Stomach smooth muscle (tissue), 2 donors: ENCODE results near the gene MAST2.

Source experiments
- H3K27ac ChIP-seq: one replicate; pipeline ENCODE4 v1.7.0; 2013; ENCODE audit warnings: mild to moderate bottlenecking, low read length, inconsistent platforms
- H3K27me3 ChIP-seq, 2 donors: one replicate each; pipeline ENCODE4 v1.7.0; 2013; ENCODE audit warnings: low read length in 2 of 2; ENCODE audit not compliant: insufficient read depth in 2 of 2, control insufficient read depth in 1 of 2
- H3K36me3 ChIP-seq, 2 donors: one replicate each; pipeline ENCODE4 v1.7.0; 2013; ENCODE audit warnings: low read length in 2 of 2; ENCODE audit not compliant: control insufficient read depth in 2 of 2, insufficient read depth in 2 of 2
- H3K4me1 ChIP-seq: one replicate; pipeline ENCODE4 v1.7.0; 2013; ENCODE audit warnings: low read length; ENCODE audit not compliant: control insufficient read depth, insufficient read depth
- H3K4me3 ChIP-seq, 2 donors: one replicate each; pipeline ENCODE4 v1.7.0; 2013; ENCODE audit warnings: low read length in 2 of 2
- H3K9ac ChIP-seq, 2 donors: one replicate each; pipeline ENCODE4 v1.7.0; 2013; ENCODE audit warnings: low read length in 2 of 2, mild to moderate bottlenecking in 1 of 2
- H3K9me3 ChIP-seq, 2 donors: one replicate each; pipeline ENCODE4 v1.7.0; 2013; ENCODE audit warnings: low read length in 2 of 2; ENCODE audit not compliant: control insufficient read depth in 2 of 2
- donor health status: healthy.
- donor health status: Pancreatic carcinoma.

MAST2 gene

GRCh38 chr1:45979074-45979777 lies 175.8 kb downstream of the MAST2 start:
- H3K27ac ChIP-seq, result no peak overlapping the region
- H3K36me3 ChIP-seq, result no peaks in the 10 kb centered on the region
- no peak overlapping the region for H3K9ac ChIP-seq

GRCh38 chr1:45979778-45980176 lies 176.4 kb downstream of the MAST2 start:
- H3K9ac ChIP-seq, result no peak overlapping the region
- H3K9me3 ChIP-seq, result no peaks in the 10 kb centered on the region
- H3K27ac ChIP-seq, result no peak overlapping the region
- H3K4me1 ChIP-seq, result peaks cover 4% of the 10 kb centered on the region
- no peak overlapping the region for H3K4me3 ChIP-seq
- no peaks in the 10 kb centered on the region for H3K36me3 ChIP-seq
- H3K27me3 ChIP-seq, result no peaks in the 10 kb centered on the region

More at GRCh38 chr1:45979074-45979777, 175.8 kb downstream of the MAST2 start:
- Histone ChIP-seq H3K27me3 (no peaks in the 10 kb centered on the region), H3K4me1 (peaks cover 4% of the 10 kb centered on the region), H3K4me3 (no peak overlapping the region), H3K9me3 (no peaks in the 10 kb centered on the region)

- Histone ChIP-seq H3K27ac (no peak overlapping the region), H3K36me3 (no peaks in the 10 kb centered on the region), H3K4me3 (no peak overlapping the region), H3K9me3 (no peaks in the 10 kb centered on the region), H3K27me3 (no peaks in the 10 kb centered on the region), H3K9ac (no peak overlapping the region), H3K4me1 (peaks cover 4% of the 10 kb centered on the region)
These were observed 178.9 kb downstream of the MAST2 start for GRCh38 chr1:45982359-45982758.

- Histone ChIP-seq H3K9ac (no peak overlapping the region), H3K4me1 (peaks cover 4% of the 10 kb centered on the region), H3K9me3 (no peaks in the 10 kb centered on the region), H3K36me3 (no peaks in the 10 kb centered on the region), H3K27ac (no peak overlapping the region), H3K27me3 (no peaks in the 10 kb centered on the region), H3K4me3 (no peak overlapping the region)
These were observed 180.6 kb downstream of the MAST2 start for GRCh38 chr1:45983967-45984366.

GRCh38 chr1:45987204-45987603 lies 183.8 kb downstream of the MAST2 start:
- no peaks in the 10 kb centered on the region for H3K27me3 ChIP-seq
- H3K36me3 ChIP-seq, result no peaks in the 10 kb centered on the region
- no peak overlapping the region for H3K9ac ChIP-seq
- no peaks in the 10 kb centered on the region for H3K9me3 ChIP-seq
- H3K4me3 ChIP-seq, result no peak overlapping the region
- no peak overlapping the region for H3K27ac ChIP-seq
- no peaks in the 10 kb centered on the region for H3K4me1 ChIP-seq

GRCh38 chr1:45989249-45989648 lies 185.8 kb downstream of the MAST2 start:
- no peak overlapping the region for H3K9ac ChIP-seq
- H3K4me1 ChIP-seq, result no peaks in the 10 kb centered on the region
- no peaks in the 10 kb centered on the region for H3K9me3 ChIP-seq
- no peak overlapping the region for H3K27ac ChIP-seq
- no peak overlapping the region for H3K4me3 ChIP-seq
- no peaks in the 10 kb centered on the region for H3K36me3 ChIP-seq
- no peaks in the 10 kb centered on the region for H3K27me3 ChIP-seq

- H3K9me3 ChIP-seq, result no peaks in the 10 kb centered on the region
- H3K4me3 ChIP-seq, result no peak overlapping the region
- no peak overlapping the region for H3K27ac ChIP-seq
- H3K4me1 ChIP-seq, result no peaks in the 10 kb centered on the region
- H3K27me3 ChIP-seq, result no peaks in the 10 kb centered on the region
- H3K9ac ChIP-seq, result no peak overlapping the region
- H3K36me3 ChIP-seq, result no peaks in the 10 kb centered on the region
These were observed 191.0 kb downstream of the MAST2 start for GRCh38 chr1:45994423-45994822.

- Histone ChIP-seq H3K9ac (no peak overlapping the region), H3K9me3 (no peaks in the 10 kb centered on the region), H3K27ac (no peak overlapping the region), H3K4me1 (no peaks in the 10 kb centered on the region), H3K36me3 (peaks cover 0 to 1% of the 10 kb centered on the region in 2 donors), H3K27me3 (no peaks in the 10 kb centered on the region), H3K4me3 (no peak overlapping the region)
These were observed 191.9 kb downstream of the MAST2 start for GRCh38 chr1:45995298-45995697.

GRCh38 chr1:45998020-45998617 lies 194.7 kb downstream of the MAST2 start:
- peaks cover 3 to 4% of the 10 kb centered on the region in 2 donors for H3K36me3 ChIP-seq
- H3K27ac ChIP-seq, result no peak overlapping the region
- no peak overlapping the region for H3K9ac ChIP-seq
- H3K4me3 ChIP-seq, result no peak overlapping the region
- H3K27me3 ChIP-seq, result no peaks in the 10 kb centered on the region
- no peaks in the 10 kb centered on the region for H3K4me1 ChIP-seq
- no peaks in the 10 kb centered on the region for H3K9me3 ChIP-seq

GRCh38 chr1:45999507-45999906 lies 196.1 kb downstream of the MAST2 start:
- Histone ChIP-seq H3K27ac (no peak overlapping the region), H3K27me3 (no peaks in the 10 kb centered on the region), H3K36me3 (peaks cover 3 to 4% of the 10 kb centered on the region in 2 donors), H3K4me3 (no peak overlapping the region), H3K9ac (no peak overlapping the region), H3K4me1 (no peaks in the 10 kb centered on the region), H3K9me3 (no peaks in the 10 kb centered on the region)

- Histone ChIP-seq H3K4me3 (no peak overlapping the region), H3K4me1 (no peaks in the 10 kb centered on the region), H3K27me3 (no peaks in the 10 kb centered on the region), H3K36me3 (peaks cover 3 to 4% of the 10 kb centered on the region in 2 donors), H3K9ac (no peak overlapping the region), H3K27ac (no peak overlapping the region), H3K9me3 (no peaks in the 10 kb centered on the region)
These were observed 197.8 kb downstream of the MAST2 start for GRCh38 chr1:46001081-46001785.
